K562 (cell line): ENCODE results near the gene DYSF. TPM values are rescaled to one million over a fixed set of nuclear protein-coding genes. Genes with fewer than 3 reads are reported as not detected.

Experiments used
- ATAC-seq: fragments of 200-7000 bp; cut with Tn5 transposase; 3 replicates; pipeline ENCODE4 v1.9.1; 2020; ENCODE audit warnings: moderate library complexity
- BruUV-seq: library from RNA; stranded (reverse); fragments of 400-500 nt; replicated peaks from 2 replicates; lab custom pipeline; 2021; lab: Mats Ljungman, UMichigan
- CTCF ChIA-PET: fragments of 300-600 bp; formaldehyde crosslinking; extraction: SDS; loops from one replicate; lab custom pipeline; 2021; ENCODE audit warnings: low intra/inter-chr PET ratio; lab: Yijun Ruan, JAX
- POLR2A ChIA-PET: fragments of 300-600, 350-650 bp; sonication (Branson Sonifier 250); formaldehyde crosslinking; extraction: SDS; loops from one replicate; lab custom pipeline; 2021; ENCODE audit warnings: antibody characterized with exemption, inconsistent platforms; lab: Yijun Ruan, JAX
- DNase-seq, 4 experiments: peaks; one replicate each; pipeline versions ENCODE4 v3.0.0 to v3.0.0-alpha.2; 2011 to 2018; ENCODE audit warnings: low spot score in 3 of 4, mixed read lengths in 3 of 4; ENCODE audit errors: extremely low read depth in 1 of 4
- FAIRE-seq: peaks from 2 replicates; lab custom pipeline; 2011; peaks lifted over from hg19 to GRCh38; lab: Jason Lieb, UNC
- H2AFZ ChIP-seq: 2 replicates; pipeline ENCODE4 v1.6.0; 2011; ENCODE audit warnings: low read depth, low read length, control low read depth, inconsistent platforms
- H3K27ac ChIP-seq: fragments of 200-600 bp; 3 replicates; pipeline ENCODE4 v1.8.0; 2011; ENCODE audit warnings: low read depth, mild to moderate bottlenecking, control low read depth, inconsistent platforms, low read length, moderate library complexity, mixed read lengths; ENCODE audit errors: extremely low read depth
- H3K27me3 ChIP-seq, 2 experiments: fragments of 300-600 bp in 1 of 2; 2 replicates in 1 of 2; 3 replicates in 1 of 2; pipeline versions ENCODE4 v1.6.0 to v1.8.0; 2011; ENCODE audit warnings: inconsistent platforms in 2 of 2, low read length in 2 of 2, mild to moderate bottlenecking in 1 of 2, mixed read lengths in 1 of 2, moderate library complexity in 1 of 2; ENCODE audit not compliant: control insufficient read depth in 2 of 2, insufficient read depth in 2 of 2
- H3K36me3 ChIP-seq: fragments of 300-600 bp; 3 replicates; pipeline ENCODE4 v1.8.0; 2011; ENCODE audit warnings: mild to moderate bottlenecking, low read length, inconsistent platforms; ENCODE audit not compliant: control insufficient read depth, insufficient read depth
- H3K4me1 ChIP-seq, 2 experiments: fragments of 200-600 bp in 1 of 2; replicated peaks in 1 of 2; 2 replicates in 1 of 2; 3 replicates in 1 of 2; pipeline versions ENCODE4 v1.5.1 to v1.8.0; 2011; ENCODE audit warnings: inconsistent platforms in 2 of 2, low read length in 2 of 2, mild to moderate bottlenecking in 1 of 2, mixed read lengths in 1 of 2, moderate library complexity in 1 of 2; ENCODE audit not compliant: control insufficient read depth in 2 of 2, insufficient read depth in 2 of 2
- H3K4me2 ChIP-seq: 2 replicates; pipeline ENCODE4 v1.6.1; 2011; ENCODE audit warnings: low read length, control low read depth, inconsistent platforms, mixed read lengths; ENCODE audit not compliant: insufficient read depth
- H3K4me3 ChIP-seq: fragments of 200-600 bp; sonication (generic), shearing (Covaris generic); 2 replicates; pipeline ENCODE4 v1.5.1; 2016; ENCODE audit warnings: control low read depth, inconsistent platforms
- H3K79me2 ChIP-seq: fragments of 200-600 bp; 3 replicates; pipeline ENCODE4 v1.8.0; 2011; ENCODE audit warnings: low read length, inconsistent platforms; ENCODE audit not compliant: control insufficient read depth, insufficient read depth
- H3K9ac ChIP-seq, 2 experiments: 2 replicates each; pipeline versions ENCODE4 v1.6.0 to v1.6.1; 2011; ENCODE audit warnings: low read depth in 2 of 2, low read length in 2 of 2, control low read depth in 1 of 2, inconsistent platforms in 1 of 2, mild to moderate bottlenecking in 1 of 2, mixed read lengths in 1 of 2; ENCODE audit not compliant: insufficient read depth in 1 of 2
- H3K9me1 ChIP-seq: one replicate; pipeline ENCODE4 v1.6.0; 2011; ENCODE audit warnings: inconsistent platforms, mild to moderate bottlenecking, low read length, moderate library complexity; ENCODE audit not compliant: control insufficient read depth, insufficient read depth
- H3K9me3 ChIP-seq: replicated peaks from 2 replicates; pipeline ENCODE4 v1.5.1; 2011; ENCODE audit warnings: low read depth, low read length, inconsistent platforms; ENCODE audit not compliant: control insufficient read depth, insufficient read depth
- H4K20me1 ChIP-seq: replicated peaks from 2 replicates; pipeline ENCODE4 v1.6.1; 2011; ENCODE audit warnings: low read length, inconsistent platforms, mixed read lengths; ENCODE audit not compliant: control insufficient read depth, insufficient read depth
- SAFB ChIP-seq: fragments of 200-400 bp; formaldehyde crosslinking; IDR thresholded peaks from 2 replicates; pipeline ENCODE4 v1.6.1; 2017; ENCODE audit warnings: low read depth, low read length, borderline replicate concordance
- ZNF24 ChIP-seq: fragments of 450-650 bp; IDR thresholded peaks from 2 replicates; pipeline ENCODE4 v1.6.1; 2016
- WGBS: fragments of 100-300 bp; shearing (Covaris generic); methylation state at CpG from one replicate; pipeline ENCODE4 v1.1.6; 2016; ENCODE audit warnings: low coverage, mixed read lengths; ENCODE audit not compliant: insufficient coverage; ENCODE audit errors: missing lambda C conversion rate; 5-methylcytosine and 5-hydroxymethylcytosine counted together
- in situ Hi-C: fragments of 300-500 bp; cut with MboI; formaldehyde crosslinking; loops from 4 replicates; pipeline ENCODE4 v1.15.0; 2018; ENCODE audit warnings: inconsistent platforms, mixed read lengths
- intact Hi-C: fragments of 100-400 bp; cut with micrococcal nuclease; formaldehyde crosslinking; loops from 2 replicates; pipeline ENCODE4 v1.14.2; 2022
- polyA plus RNA-seq, 8 experiments: library from polyadenylated mRNA; depleted of rRNA in 4 of 8; stranded (reverse) in 5 of 8; unstranded in 3 of 8; fragments of >200 nt; fragmentation: Nextera tagmentation in 2 of 8; fragmentation: Illumina TruSeq in 1 of 8; extraction: Ambion mirVana in 2 of 8; extraction: Trizol in 1 of 8; gene quantifications; 2 replicates each; pipeline versions ENCODE4 v1.2.1 to v1.2.3, GENCODE V29; 2011 to 2014; ENCODE audit warnings: inconsistent platforms in 1 of 8, missing spikeins in 1 of 8
- total RNA-seq, 7 experiments: library from RNA; depleted of rRNA in 6 of 7; stranded (reverse); fragments of >200 nt in 6 of 7; fragmentation: Illumina TruSeq in 2 of 7; extraction: Trizol in 2 of 7; gene quantifications; 2 replicates each; pipeline versions ENCODE4 v1.2.1 to v1.2.3, GENCODE V29; 2011 to 2021; ENCODE audit warnings: low replicate concordance in 1 of 7
- TF ChIP-seq, protein P1 (sequence below): sonication (generic); formaldehyde crosslinking; IDR thresholded peaks from 2 replicates; pipeline ENCODE4 v1.8.0; 2022; ENCODE audit warnings: mild to moderate bottlenecking, missing genetic modification reagents

Gene DYSF
- total and polyA plus RNA-seq, 9 of the 15 experiments (the other 6 are each of a cell fraction or from before 2014, with no cell fraction given): 0.01 to 0.80 (median 0.29) TPM

DNA sequence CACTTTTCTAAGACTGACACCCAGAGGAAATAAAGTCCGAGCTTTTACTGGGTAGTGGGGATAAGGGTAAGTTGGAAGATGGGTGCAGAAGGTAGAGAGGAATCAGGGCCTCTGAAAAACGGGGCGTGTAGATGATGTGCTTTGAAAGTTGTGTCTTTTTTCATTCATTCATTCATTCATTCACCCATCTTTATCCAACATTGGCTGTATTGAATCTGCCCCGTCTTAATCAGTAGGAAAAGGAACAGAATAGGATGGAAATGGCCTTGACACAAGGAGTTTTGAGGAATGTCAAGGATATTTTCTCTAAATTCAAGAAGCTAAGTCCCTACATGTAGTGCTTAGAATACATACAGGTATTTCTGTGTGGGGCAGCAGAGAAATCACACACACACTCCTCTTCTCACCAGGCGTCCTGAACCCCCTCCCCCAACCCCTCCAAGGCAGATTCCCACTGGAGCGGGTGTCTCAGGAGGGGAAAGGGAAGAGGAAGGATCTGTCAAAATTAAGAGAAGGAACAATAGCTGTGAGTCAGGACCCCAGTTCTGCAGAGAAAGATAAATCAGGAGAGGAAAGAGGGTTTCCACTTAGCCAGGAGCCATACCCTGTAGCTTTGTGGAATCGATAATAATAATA, 13.9 kb downstream of the DYSF start:
- H2AFZ ChIP-seq: no peak overlapping the region
- in situ Hi-C loops: no loop called here
- H3K36me3 ChIP-seq: no peaks in the 10 kb centered on the region
- TF ChIP-seq, protein P1, sequence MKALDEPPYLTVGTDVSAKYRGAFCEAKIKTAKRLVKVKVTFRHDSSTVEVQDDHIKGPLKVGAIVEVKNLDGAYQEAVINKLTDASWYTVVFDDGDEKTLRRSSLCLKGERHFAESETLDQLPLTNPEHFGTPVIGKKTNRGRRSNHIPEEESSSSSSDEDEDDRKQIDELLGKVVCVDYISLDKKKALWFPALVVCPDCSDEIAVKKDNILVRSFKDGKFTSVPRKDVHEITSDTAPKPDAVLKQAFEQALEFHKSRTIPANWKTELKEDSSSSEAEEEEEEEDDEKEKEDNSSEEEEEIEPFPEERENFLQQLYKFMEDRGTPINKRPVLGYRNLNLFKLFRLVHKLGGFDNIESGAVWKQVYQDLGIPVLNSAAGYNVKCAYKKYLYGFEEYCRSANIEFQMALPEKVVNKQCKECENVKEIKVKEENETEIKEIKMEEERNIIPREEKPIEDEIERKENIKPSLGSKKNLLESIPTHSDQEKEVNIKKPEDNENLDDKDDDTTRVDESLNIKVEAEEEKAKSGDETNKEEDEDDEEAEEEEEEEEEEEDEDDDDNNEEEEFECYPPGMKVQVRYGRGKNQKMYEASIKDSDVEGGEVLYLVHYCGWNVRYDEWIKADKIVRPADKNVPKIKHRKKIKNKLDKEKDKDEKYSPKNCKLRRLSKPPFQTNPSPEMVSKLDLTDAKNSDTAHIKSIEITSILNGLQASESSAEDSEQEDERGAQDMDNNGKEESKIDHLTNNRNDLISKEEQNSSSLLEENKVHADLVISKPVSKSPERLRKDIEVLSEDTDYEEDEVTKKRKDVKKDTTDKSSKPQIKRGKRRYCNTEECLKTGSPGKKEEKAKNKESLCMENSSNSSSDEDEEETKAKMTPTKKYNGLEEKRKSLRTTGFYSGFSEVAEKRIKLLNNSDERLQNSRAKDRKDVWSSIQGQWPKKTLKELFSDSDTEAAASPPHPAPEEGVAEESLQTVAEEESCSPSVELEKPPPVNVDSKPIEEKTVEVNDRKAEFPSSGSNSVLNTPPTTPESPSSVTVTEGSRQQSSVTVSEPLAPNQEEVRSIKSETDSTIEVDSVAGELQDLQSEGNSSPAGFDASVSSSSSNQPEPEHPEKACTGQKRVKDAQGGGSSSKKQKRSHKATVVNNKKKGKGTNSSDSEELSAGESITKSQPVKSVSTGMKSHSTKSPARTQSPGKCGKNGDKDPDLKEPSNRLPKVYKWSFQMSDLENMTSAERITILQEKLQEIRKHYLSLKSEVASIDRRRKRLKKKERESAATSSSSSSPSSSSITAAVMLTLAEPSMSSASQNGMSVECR (CRISPR knock-in tag): no peak
- TF ChIP-seq SAFB: no peak
- peak; percentile 76 for TF ChIP-seq ZNF24
- H3K4me1 ChIP-seq: peaks cover 0 to 9% of the 10 kb centered on the region in 2 experiments; a peak in 1 of 5 replicates
- no peaks in the 10 kb centered on the region for H3K79me2 ChIP-seq
- DNase-seq: no peak
- no TSS peak for BruUV-seq
- intact Hi-C loops: no loop called here
- peaks cover 10 to 31% of the 10 kb centered on the region in 2 experiments; a peak in 3 of 5 replicates for H3K27me3 ChIP-seq
- H3K9me1 ChIP-seq: no peaks in the 10 kb centered on the region
- no peak for FAIRE-seq
- ATAC-seq: no peak
- peaks cover 4% of the 10 kb centered on the region; the same call in 1 of the 2 replicates for H3K9me3 ChIP-seq
- H3K9ac ChIP-seq: no peak overlapping the region
- no peak overlapping the region for H3K4me3 ChIP-seq
- 10% methylated on average over 7 of the region's 7 CpGs for WGBS
- H3K27ac ChIP-seq: no peak overlapping the region
- POLR2A ChIA-PET: interaction anchor here (1.2 kb wide), 1 partner anchor 19 kb away, joined by 3 read pairs; no protein-coding TSS in a partner anchor
- no peaks in the 10 kb centered on the region for H4K20me1 ChIP-seq
- CTCF ChIA-PET: no interaction called here
- H3K4me2 ChIP-seq: no peak overlapping the region
